ENCODE results near the gene AUTS2.
A peak's percentile ranks its signal among the peaks of the same experiment; 100 is the strongest.

Gene AUTS2

DNA sequence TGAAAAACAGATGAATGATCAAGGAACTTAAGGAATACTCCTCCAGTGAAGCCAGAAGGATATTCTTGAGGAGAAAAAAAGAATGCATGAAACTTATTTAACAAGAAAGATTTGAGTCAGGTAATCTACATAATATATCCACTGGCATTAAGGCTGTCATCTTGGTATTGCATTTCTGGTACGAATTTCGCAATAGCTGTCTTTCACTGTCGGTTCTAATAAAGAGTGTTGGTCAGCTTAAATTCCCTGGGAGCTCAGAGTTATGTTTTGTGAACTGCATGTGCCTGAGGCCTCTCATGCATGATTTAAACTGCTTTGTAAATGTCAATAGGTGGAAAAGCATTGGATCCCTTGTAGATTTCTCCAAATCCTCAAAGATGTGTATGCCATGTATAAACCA lies 968.4 kb downstream of the AUTS2 start:
- Histone ChIP-seq H3K9ac (ENCODE audit: low read length in 2 of 2) (no peak overlapping the region), H3K27ac (ENCODE audit: low read length) (no peak overlapping the region), H3K4me1 (ENCODE audit: control insufficient read depth, insufficient read depth, low read length) (peaks cover 2% of the 10 kb centered on the region), H3K4me3 (ENCODE audit: low read length in 2 of 2) (no peak overlapping the region), H3K9me3 (ENCODE audit: control insufficient read depth in 2 of 2, low read length in 2 of 2) (no peaks in the 10 kb centered on the region), H3K36me3 (ENCODE audit: control insufficient read depth in 2 of 2, insufficient read depth in 2 of 2, low read length in 2 of 2) (peaks cover 0 to 5% of the 10 kb centered on the region in 2 donors), H3K27me3 (ENCODE audit: control insufficient read depth in 1 of 2, insufficient read depth in 2 of 2, low read length in 2 of 2) (no peaks in the 10 kb centered on the region)

DNA sequence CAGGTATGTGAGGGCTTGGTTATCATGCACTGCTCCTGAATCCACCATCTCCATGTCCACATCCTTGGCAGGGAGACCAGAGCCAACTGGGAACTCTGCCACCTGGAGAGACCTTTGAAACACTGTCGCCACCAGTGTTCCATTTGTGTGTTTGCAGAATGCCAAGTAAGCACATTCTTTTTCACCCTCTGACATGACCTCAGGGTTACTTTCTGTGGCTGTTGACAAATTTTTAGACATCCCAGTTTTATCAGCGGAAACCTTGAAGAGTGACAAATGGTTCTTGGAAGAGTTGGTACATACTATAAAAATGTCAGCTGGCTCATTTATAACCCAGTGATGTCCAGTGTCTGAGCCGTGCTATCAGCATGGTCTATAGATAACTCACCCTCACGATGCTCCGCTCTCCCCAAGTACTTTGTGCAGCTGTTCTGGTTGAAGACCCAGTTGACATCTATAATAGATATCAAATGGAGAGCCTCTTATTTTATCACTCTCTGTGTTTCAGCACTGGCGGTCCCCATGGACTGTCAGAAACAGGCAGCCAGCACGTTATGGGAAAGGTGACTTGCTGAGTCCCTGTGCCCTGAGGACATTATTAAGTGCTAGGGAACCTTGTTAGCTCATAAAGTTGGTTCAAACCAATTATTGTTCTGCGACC lies 970.5 kb downstream of the AUTS2 start:
- Histone ChIP-seq H3K4me3 (ENCODE audit: low read length in 2 of 2) (no peak overlapping the region), H3K36me3 (ENCODE audit: control insufficient read depth in 2 of 2, insufficient read depth in 2 of 2, low read length in 2 of 2) (peaks cover 0 to 5% of the 10 kb centered on the region in 2 donors), H3K9me3 (ENCODE audit: control insufficient read depth in 2 of 2, low read length in 2 of 2) (no peaks in the 10 kb centered on the region), H3K27me3 (ENCODE audit: control insufficient read depth in 1 of 2, insufficient read depth in 2 of 2, low read length in 2 of 2) (no peaks in the 10 kb centered on the region), H3K27ac (ENCODE audit: low read length) (no peak overlapping the region), H3K4me1 (ENCODE audit: control insufficient read depth, insufficient read depth, low read length) (peaks cover 3% of the 10 kb centered on the region), H3K9ac (ENCODE audit: low read length in 2 of 2) (no peak overlapping the region)

DNA sequence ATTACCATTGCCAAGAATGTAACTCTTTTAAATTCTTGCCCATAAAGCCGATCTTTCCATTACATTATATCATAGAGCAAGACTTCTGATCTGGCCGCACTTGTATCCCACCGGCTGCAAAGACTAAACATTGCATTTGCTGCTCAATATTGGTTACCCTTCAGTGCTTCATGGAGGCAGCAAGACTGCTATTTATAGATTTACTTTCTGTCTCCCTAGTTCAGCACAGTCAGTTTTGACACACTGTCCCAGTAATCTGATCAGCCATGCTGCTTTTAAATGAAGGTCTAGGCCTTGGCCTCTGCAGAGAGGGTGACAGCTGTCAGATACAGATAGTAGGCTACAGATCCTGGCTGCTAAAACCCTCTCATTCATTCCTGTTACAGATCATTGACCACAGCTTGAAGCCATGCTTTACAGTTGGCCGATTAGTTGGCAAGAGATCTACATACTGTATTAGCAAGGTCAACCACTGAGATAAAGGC lies 971.1 kb downstream of the AUTS2 start:
- H3K4me1 ChIP-seq (ENCODE audit: control insufficient read depth, insufficient read depth, low read length) = peaks cover 3% of the 10 kb centered on the region
- H3K9ac ChIP-seq (ENCODE audit: low read length in 2 of 2) = no peak overlapping the region
- no peaks in the 10 kb centered on the region for H3K9me3 ChIP-seq (ENCODE audit: control insufficient read depth in 2 of 2, low read length in 2 of 2)
- H3K36me3 ChIP-seq (ENCODE audit: control insufficient read depth in 2 of 2, insufficient read depth in 2 of 2, low read length in 2 of 2) = peaks cover 0 to 5% of the 10 kb centered on the region in 2 donors
- no peak overlapping the region for H3K4me3 ChIP-seq (ENCODE audit: low read length in 2 of 2)
- no peaks in the 10 kb centered on the region for H3K27me3 ChIP-seq (ENCODE audit: control insufficient read depth in 1 of 2, insufficient read depth in 2 of 2, low read length in 2 of 2)
- no peak overlapping the region for H3K27ac ChIP-seq (ENCODE audit: low read length)

DNA sequence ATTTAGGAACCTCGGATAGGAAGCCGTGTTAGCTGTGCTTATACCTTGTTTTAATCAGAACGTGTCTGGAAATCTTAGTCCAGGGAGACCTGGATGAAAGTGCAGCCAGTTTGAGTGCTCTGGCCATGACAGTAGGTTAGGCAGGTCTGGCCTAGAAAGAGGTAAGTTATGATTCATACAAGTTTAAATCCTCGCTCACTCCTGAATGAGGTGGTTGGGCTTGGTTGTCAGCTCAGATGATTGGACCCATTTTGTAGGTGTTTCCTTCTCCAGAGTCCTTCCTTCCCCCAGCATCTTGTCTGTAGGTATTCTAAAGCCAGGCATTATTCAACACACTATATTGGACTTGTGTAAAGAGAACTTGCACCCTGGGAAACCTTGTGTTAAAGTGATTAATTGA lies 971.8 kb downstream of the AUTS2 start:
- Histone ChIP-seq H3K9me3 (ENCODE audit: control insufficient read depth in 2 of 2, low read length in 2 of 2) (no peaks in the 10 kb centered on the region), H3K27ac (ENCODE audit: low read length) (no peak overlapping the region), H3K36me3 (ENCODE audit: control insufficient read depth in 2 of 2, insufficient read depth in 2 of 2, low read length in 2 of 2) (peaks cover 0 to 5% of the 10 kb centered on the region in 2 donors), H3K27me3 (ENCODE audit: control insufficient read depth in 1 of 2, insufficient read depth in 2 of 2, low read length in 2 of 2) (no peaks in the 10 kb centered on the region), H3K4me1 (ENCODE audit: control insufficient read depth, insufficient read depth, low read length) (peaks cover 3% of the 10 kb centered on the region), H3K9ac (ENCODE audit: low read length in 2 of 2) (no peak overlapping the region), H3K4me3 (ENCODE audit: low read length in 2 of 2) (no peak overlapping the region)

DNA sequence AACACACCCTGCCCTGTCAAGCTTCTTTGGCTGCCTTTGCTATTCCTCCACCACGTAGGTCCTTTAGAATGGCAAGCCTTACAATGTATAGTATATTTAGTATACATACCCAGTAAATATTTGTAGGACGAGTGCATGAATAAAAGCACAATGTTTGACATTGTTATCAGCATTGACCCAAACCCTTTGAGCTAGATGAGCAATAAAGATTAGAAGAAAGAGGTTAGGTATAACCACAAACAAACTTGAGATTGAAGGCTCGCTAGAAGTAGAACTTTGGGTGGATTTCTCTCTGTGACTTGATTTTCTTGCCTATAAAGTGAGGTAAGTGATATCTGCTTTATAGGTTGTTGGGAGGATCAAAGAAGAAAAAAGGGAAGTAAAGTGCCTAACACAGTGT lies 972.7 kb downstream of the AUTS2 start:
- Histone ChIP-seq H3K27me3 (ENCODE audit: control insufficient read depth in 1 of 2, insufficient read depth in 2 of 2, low read length in 2 of 2) (no peaks in the 10 kb centered on the region), H3K9me3 (ENCODE audit: control insufficient read depth in 2 of 2, low read length in 2 of 2) (no peaks in the 10 kb centered on the region), H3K4me3 (ENCODE audit: low read length in 2 of 2) (no peak overlapping the region), H3K27ac (ENCODE audit: low read length) (no peak overlapping the region), H3K36me3 (ENCODE audit: control insufficient read depth in 2 of 2, insufficient read depth in 2 of 2, low read length in 2 of 2) (peaks cover 0 to 5% of the 10 kb centered on the region in 2 donors), H3K9ac (ENCODE audit: low read length in 2 of 2) (no peak overlapping the region), H3K4me1 (ENCODE audit: control insufficient read depth, insufficient read depth, low read length) (peaks cover 3% of the 10 kb centered on the region)

DNA sequence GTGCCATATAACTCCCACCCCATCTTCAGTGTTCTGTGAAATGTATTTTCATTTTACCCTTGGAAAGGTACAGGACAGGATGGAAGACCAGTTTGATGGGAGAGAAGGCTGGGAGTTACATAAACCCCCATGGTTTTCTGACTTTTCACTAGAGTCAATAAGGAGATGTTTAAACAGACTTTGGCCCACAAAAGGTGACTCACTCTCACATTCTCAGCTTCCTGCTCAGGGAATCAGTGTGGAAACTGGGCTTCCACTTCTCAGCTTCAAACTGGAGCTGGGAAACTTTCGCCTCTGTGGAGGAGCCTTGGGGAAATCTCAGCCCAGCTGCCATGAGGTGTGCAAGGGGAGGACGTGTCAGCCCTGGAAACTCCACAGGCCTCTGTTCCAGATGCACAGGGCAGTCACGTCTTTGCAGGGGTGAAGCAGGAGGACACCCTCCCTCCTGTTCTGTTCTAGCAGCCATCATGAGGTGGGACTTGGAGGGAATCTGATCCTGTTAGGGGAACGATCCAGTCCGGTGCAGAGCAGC lies 973.2 kb downstream of the AUTS2 start:
- peak overlapping the region; percentile 53 for H3K27ac ChIP-seq (ENCODE audit: low read length)
- H3K36me3 ChIP-seq (ENCODE audit: control insufficient read depth in 2 of 2, insufficient read depth in 2 of 2, low read length in 2 of 2) = peaks cover 0 to 5% of the 10 kb centered on the region in 2 donors
- H3K27me3 ChIP-seq (ENCODE audit: control insufficient read depth in 1 of 2, insufficient read depth in 2 of 2, low read length in 2 of 2) = no peaks in the 10 kb centered on the region
- no peak overlapping the region for H3K4me3 ChIP-seq (ENCODE audit: low read length in 2 of 2)
- H3K9ac ChIP-seq (ENCODE audit: low read length in 2 of 2) = no peak overlapping the region
- H3K4me1 ChIP-seq (ENCODE audit: control insufficient read depth, insufficient read depth, low read length) = peaks cover 3% of the 10 kb centered on the region
- no peaks in the 10 kb centered on the region for H3K9me3 ChIP-seq (ENCODE audit: control insufficient read depth in 2 of 2, low read length in 2 of 2)

DNA sequence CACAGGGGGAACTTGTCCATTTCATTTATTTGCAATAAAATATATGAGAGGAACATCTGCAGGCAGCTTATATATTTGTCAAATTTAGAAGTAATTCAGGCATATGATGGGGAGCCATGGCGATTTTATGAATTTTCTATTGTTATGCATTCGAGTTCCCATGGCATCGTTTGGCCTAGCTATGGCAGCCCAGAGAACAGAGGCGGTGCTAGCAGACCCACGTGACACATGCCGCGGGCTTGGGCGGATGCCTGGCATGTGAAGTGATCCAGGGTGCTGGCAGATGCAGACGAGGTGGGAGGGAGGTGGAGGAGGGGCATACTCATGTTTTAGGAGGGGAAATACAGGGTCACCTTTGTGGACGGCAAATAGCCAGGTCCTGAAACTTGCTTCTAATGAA lies 973.7 kb downstream of the AUTS2 start:
- Histone ChIP-seq H3K27ac (ENCODE audit: low read length) (peak overlapping the region; percentile 53), H3K4me1 (ENCODE audit: control insufficient read depth, insufficient read depth, low read length) (peaks cover 3% of the 10 kb centered on the region), H3K27me3 (ENCODE audit: control insufficient read depth in 1 of 2, insufficient read depth in 2 of 2, low read length in 2 of 2) (no peaks in the 10 kb centered on the region), H3K9me3 (ENCODE audit: control insufficient read depth in 2 of 2, low read length in 2 of 2) (no peaks in the 10 kb centered on the region), H3K9ac (ENCODE audit: low read length in 2 of 2) (no peak overlapping the region), H3K4me3 (ENCODE audit: low read length in 2 of 2) (no peak overlapping the region), H3K36me3 (ENCODE audit: control insufficient read depth in 2 of 2, insufficient read depth in 2 of 2, low read length in 2 of 2) (peaks cover 0 to 5% of the 10 kb centered on the region in 2 donors)

DNA sequence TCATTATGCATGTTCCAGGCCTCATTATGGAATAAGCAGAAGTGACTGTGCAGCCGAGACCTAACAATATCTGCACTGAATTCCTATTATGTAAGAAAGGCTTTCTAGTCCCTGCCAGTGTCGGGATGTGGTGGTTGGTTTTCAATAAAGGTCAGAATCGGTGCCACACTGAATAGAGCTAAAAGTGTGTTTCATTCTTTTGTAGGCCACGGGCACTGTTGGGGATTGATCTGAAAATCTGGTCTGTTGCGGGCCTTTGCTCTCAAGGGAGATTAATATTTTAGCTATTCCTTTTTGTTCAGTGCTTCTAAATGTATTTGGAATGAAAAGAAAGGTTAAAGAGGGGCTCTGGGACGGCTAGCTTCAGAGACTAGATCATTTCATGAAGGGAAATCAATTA lies 974.3 kb downstream of the AUTS2 start:
- Histone ChIP-seq H3K27me3 (ENCODE audit: control insufficient read depth in 1 of 2, insufficient read depth in 2 of 2, low read length in 2 of 2) (no peaks in the 10 kb centered on the region), H3K27ac (ENCODE audit: low read length) (no peak overlapping the region), H3K4me3 (ENCODE audit: low read length in 2 of 2) (no peak overlapping the region), H3K9me3 (ENCODE audit: control insufficient read depth in 2 of 2, low read length in 2 of 2) (no peaks in the 10 kb centered on the region), H3K4me1 (ENCODE audit: control insufficient read depth, insufficient read depth, low read length) (peaks cover 3% of the 10 kb centered on the region), H3K9ac (ENCODE audit: low read length in 2 of 2) (no peak overlapping the region), H3K36me3 (ENCODE audit: control insufficient read depth in 2 of 2, insufficient read depth in 2 of 2, low read length in 2 of 2) (peaks cover 0 to 5% of the 10 kb centered on the region in 2 donors)

DNA sequence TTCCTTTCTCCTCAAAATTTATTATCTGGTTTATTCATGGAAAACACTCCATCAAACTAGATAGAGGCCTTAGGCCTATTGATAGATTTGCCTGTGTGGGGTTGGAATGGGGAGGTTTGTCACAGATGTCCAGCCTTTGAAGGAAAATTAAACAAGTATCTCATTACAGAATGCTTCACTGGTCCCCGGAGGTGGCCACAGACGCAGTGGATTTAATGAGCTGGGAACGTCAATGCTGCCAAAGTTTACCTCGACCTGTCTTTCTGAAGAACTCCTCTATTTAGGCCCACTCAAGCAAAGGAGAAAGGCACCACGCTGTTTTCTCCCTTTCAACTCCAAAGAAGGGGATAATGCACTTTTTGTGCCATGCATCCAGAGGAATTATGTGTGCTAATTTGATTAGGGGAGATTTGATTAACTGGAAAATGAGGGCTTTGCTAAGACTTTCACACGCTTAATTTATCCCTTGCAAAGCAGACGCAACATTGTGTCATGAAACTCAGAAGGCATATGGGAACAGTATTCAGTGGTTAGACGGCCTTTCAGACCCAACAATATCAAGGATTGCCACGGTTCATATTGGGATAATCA lies 974.9 kb downstream of the AUTS2 start:
- peaks cover 0 to 5% of the 10 kb centered on the region in 2 donors for H3K36me3 ChIP-seq (ENCODE audit: control insufficient read depth in 2 of 2, insufficient read depth in 2 of 2, low read length in 2 of 2)
- H3K27me3 ChIP-seq (ENCODE audit: control insufficient read depth in 1 of 2, insufficient read depth in 2 of 2, low read length in 2 of 2) = no peaks in the 10 kb centered on the region
- no peaks in the 10 kb centered on the region for H3K9me3 ChIP-seq (ENCODE audit: control insufficient read depth in 2 of 2, low read length in 2 of 2)
- no peak overlapping the region for H3K4me3 ChIP-seq (ENCODE audit: low read length in 2 of 2)
- H3K4me1 ChIP-seq (ENCODE audit: control insufficient read depth, insufficient read depth, low read length) = peaks cover 3% of the 10 kb centered on the region
- H3K27ac ChIP-seq (ENCODE audit: low read length) = no peak overlapping the region
- H3K9ac ChIP-seq (ENCODE audit: low read length in 2 of 2) = no peak overlapping the region

DNA sequence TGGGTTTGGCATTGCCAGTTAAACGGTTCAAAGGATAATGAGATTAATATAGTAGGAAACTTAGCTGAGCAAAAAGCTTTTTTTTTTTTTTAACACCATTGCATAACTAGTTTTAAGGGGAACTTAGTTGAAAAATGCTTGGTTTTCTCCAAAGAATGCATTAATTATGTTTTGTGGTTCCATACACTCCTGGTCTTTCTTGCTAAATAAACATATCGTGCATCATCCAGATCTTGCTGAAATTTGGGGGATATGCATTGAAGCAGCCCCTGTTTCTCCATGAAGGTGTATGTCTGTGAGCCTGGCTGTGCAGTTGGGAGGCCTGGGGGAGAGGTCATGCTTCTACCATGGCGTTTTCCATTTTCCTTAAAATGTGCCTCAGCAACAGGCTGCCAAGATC lies 975.4 kb downstream of the AUTS2 start:
- Histone ChIP-seq H3K9ac (ENCODE audit: low read length in 2 of 2) (no peak overlapping the region), H3K36me3 (ENCODE audit: control insufficient read depth in 2 of 2, insufficient read depth in 2 of 2, low read length in 2 of 2) (peaks cover 0 to under 1% of the 10 kb centered on the region in 2 donors), H3K4me1 (ENCODE audit: control insufficient read depth, insufficient read depth, low read length) (peaks cover 3% of the 10 kb centered on the region), H3K27ac (ENCODE audit: low read length) (no peak overlapping the region), H3K4me3 (ENCODE audit: low read length in 2 of 2) (no peak overlapping the region), H3K27me3 (ENCODE audit: control insufficient read depth in 1 of 2, insufficient read depth in 2 of 2, low read length in 2 of 2) (no peaks in the 10 kb centered on the region), H3K9me3 (ENCODE audit: control insufficient read depth in 2 of 2, low read length in 2 of 2) (no peaks in the 10 kb centered on the region)

DNA sequence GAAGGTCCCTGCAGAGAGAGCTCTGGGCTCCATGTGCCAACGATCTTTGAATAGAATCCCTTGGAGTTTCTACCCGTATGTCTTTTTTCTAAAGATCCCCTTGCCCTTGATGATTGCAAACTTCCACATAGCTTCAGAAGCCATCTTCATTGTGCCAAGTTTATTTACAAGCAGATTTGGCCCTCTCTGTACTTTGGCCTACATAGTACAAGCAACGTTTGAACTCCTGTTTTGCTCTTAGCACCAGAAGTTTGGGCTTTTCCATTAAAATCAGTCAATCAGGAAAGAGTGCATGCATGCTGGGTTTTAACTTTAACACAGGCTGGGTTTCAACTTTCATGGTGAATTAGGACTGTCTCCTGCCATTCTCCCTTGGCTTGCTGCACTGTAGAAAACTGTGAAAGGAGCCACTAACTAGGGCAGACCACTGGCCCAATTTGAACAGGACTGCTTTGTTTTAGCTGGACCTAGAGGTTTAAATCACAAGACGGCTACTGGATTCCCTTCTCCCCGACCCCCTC lies 976.1 kb downstream of the AUTS2 start:
- no peaks in the 10 kb centered on the region for H3K9me3 ChIP-seq (ENCODE audit: control insufficient read depth in 2 of 2, low read length in 2 of 2)

More for the DNA sequence above, 976.1 kb downstream of the AUTS2 start:
- H3K4me1 ChIP-seq (ENCODE audit: control insufficient read depth, insufficient read depth, low read length) = peaks cover 3% of the 10 kb centered on the region
- H3K27me3 ChIP-seq (ENCODE audit: control insufficient read depth in 1 of 2, insufficient read depth in 2 of 2, low read length in 2 of 2) = no peaks in the 10 kb centered on the region
- no peak overlapping the region for H3K9ac ChIP-seq (ENCODE audit: low read length in 2 of 2)
- no peaks in the 10 kb centered on the region for H3K36me3 ChIP-seq (ENCODE audit: control insufficient read depth in 2 of 2, insufficient read depth in 2 of 2, low read length in 2 of 2)
- no peak overlapping the region for H3K27ac ChIP-seq (ENCODE audit: low read length)
- no peak overlapping the region for H3K4me3 ChIP-seq (ENCODE audit: low read length in 2 of 2)
